GM12878 (cell line): ENCODE measurements around the gene EMILIN3. TPM values are rescaled to one million over a fixed set of nuclear protein-coding genes. Genes with fewer than 3 reads are reported as not detected.

Experiments used
- BMI1 ChIP-seq: fragments of 450-650 bp; IDR thresholded peaks from 2 replicates; pipeline ENCODE4 v1.6.1; 2016; ENCODE audit warnings: mild to moderate bottlenecking, moderate library complexity, borderline replicate concordance
- SPI1 ChIP-seq: IDR thresholded peaks from 2 replicates; pipeline ENCODE4 v1.6.1; 2011; ENCODE audit warnings: low read depth, mild to moderate bottlenecking, low read length, moderate library complexity, borderline replicate concordance; ENCODE audit not compliant: insufficient read depth
- polyA plus RNA-seq, 11 experiments: library from polyadenylated mRNA; depleted of rRNA in 4 of 11; unstranded in 6 of 11; stranded (reverse) in 5 of 11; fragments of >200 nt; fragmentation: Nextera tagmentation in 4 of 11; fragmentation: Illumina TruSeq in 1 of 11; extraction: Ambion mirVana in 4 of 11; extraction: Trizol in 1 of 11; gene quantifications; 1 replicate in 1 of 11; 2 replicates in 10 of 11; pipeline versions ENCODE4 v1.2.1 to v1.2.3, GENCODE V29; 2011 to 2016; ENCODE audit warnings: inconsistent platforms in 2 of 11, missing spikeins in 2 of 11, low read depth in 1 of 11
- total RNA-seq, 4 experiments: library from RNA; depleted of rRNA in 3 of 4; stranded (reverse); fragments of >200 nt in 3 of 4; fragmentation: Illumina TruSeq in 1 of 4; extraction: Trizol in 1 of 4; gene quantifications; 2 replicates each; pipeline versions ENCODE4 v1.2.1 to v1.2.3, GENCODE V29; 2013 to 2021
- TF ChIP-seq, protein P1 (sequence below): fragments of 450-650 bp; formaldehyde crosslinking; IDR thresholded peaks from 2 replicates; pipeline ENCODE4 v1.4.0; 2020; ENCODE audit warnings: mild to moderate bottlenecking, moderate library complexity
- TF ChIP-seq, protein P2 (sequence below): IDR thresholded peaks from 2 replicates; pipeline ENCODE4 v1.6.1; 2012; ENCODE audit warnings: mild to moderate bottlenecking, low read depth, low read length

The EMILIN3 gene
- total and polyA plus RNA-seq, 10 of the 15 experiments (the other 5 are each of a cell fraction or from before 2014, with no cell fraction given), result not detected

DNA sequence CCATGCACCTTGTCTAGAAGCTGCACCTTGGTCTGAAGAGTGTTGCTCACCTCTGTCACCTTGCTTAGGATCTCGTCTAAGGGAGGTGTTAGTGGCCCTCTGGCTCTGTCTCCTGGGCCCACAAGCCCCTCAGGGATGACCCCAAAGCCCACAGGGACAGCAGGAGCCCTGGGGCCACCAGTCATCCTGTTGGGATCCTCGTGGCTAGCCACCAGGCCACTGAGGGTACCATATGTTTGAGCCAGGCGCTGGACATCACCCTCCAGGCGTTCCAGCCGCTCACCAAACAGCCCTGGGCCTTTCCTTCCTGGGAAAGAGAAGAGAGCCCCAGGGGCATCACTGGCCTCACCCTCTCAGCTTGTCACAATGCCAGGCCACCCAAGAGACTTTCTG is 3.9 kb downstream of the EMILIN3 start (continued):
- TF ChIP-seq, protein P1, sequence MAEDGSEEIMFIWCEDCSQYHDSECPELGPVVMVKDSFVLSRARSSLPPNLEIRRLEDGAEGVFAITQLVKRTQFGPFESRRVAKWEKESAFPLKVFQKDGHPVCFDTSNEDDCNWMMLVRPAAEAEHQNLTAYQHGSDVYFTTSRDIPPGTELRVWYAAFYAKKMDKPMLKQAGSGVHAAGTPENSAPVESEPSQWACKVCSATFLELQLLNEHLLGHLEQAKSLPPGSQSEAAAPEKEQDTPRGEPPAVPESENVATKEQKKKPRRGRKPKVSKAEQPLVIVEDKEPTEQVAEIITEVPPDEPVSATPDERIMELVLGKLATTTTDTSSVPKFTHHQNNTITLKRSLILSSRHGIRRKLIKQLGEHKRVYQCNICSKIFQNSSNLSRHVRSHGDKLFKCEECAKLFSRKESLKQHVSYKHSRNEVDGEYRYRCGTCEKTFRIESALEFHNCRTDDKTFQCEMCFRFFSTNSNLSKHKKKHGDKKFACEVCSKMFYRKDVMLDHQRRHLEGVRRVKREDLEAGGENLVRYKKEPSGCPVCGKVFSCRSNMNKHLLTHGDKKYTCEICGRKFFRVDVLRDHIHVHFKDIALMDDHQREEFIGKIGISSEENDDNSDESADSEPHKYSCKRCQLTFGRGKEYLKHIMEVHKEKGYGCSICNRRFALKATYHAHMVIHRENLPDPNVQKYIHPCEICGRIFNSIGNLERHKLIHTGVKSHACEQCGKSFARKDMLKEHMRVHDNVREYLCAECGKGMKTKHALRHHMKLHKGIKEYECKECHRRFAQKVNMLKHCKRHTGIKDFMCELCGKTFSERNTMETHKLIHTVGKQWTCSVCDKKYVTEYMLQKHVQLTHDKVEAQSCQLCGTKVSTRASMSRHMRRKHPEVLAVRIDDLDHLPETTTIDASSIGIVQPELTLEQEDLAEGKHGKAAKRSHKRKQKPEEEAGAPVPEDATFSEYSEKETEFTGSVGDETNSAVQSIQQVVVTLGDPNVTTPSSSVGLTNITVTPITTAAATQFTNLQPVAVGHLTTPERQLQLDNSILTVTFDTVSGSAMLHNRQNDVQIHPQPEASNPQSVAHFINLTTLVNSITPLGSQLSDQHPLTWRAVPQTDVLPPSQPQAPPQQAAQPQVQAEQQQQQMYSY (CRISPR knock-in tag), result no peak
- TF ChIP-seq BMI1 (no peak), SPI1 (no peak)
- TF ChIP-seq, protein P2, sequence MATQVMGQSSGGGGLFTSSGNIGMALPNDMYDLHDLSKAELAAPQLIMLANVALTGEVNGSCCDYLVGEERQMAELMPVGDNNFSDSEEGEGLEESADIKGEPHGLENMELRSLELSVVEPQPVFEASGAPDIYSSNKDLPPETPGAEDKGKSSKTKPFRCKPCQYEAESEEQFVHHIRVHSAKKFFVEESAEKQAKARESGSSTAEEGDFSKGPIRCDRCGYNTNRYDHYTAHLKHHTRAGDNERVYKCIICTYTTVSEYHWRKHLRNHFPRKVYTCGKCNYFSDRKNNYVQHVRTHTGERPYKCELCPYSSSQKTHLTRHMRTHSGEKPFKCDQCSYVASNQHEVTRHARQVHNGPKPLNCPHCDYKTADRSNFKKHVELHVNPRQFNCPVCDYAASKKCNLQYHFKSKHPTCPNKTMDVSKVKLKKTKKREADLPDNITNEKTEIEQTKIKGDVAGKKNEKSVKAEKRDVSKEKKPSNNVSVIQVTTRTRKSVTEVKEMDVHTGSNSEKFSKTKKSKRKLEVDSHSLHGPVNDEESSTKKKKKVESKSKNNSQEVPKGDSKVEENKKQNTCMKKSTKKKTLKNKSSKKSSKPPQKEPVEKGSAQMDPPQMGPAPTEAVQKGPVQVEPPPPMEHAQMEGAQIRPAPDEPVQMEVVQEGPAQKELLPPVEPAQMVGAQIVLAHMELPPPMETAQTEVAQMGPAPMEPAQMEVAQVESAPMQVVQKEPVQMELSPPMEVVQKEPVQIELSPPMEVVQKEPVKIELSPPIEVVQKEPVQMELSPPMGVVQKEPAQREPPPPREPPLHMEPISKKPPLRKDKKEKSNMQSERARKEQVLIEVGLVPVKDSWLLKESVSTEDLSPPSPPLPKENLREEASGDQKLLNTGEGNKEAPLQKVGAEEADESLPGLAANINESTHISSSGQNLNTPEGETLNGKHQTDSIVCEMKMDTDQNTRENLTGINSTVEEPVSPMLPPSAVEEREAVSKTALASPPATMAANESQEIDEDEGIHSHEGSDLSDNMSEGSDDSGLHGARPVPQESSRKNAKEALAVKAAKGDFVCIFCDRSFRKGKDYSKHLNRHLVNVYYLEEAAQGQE, result no peak
